SH-SY5Y (cell line): Measurements from ENCODE around the gene DPM1.

Experiments used
- GATA2 ChIP-seq: IDR thresholded peaks from 2 replicates; pipeline ENCODE4 v1.6.1; 2011; ENCODE audit warnings: mild to moderate bottlenecking, low read depth, low read length
- GATA3 ChIP-seq: IDR thresholded peaks from 2 replicates; pipeline ENCODE4 v1.6.1; 2011; ENCODE audit warnings: low read depth, mild to moderate bottlenecking, low read length, moderate library complexity

DPM1 gene

DNA sequence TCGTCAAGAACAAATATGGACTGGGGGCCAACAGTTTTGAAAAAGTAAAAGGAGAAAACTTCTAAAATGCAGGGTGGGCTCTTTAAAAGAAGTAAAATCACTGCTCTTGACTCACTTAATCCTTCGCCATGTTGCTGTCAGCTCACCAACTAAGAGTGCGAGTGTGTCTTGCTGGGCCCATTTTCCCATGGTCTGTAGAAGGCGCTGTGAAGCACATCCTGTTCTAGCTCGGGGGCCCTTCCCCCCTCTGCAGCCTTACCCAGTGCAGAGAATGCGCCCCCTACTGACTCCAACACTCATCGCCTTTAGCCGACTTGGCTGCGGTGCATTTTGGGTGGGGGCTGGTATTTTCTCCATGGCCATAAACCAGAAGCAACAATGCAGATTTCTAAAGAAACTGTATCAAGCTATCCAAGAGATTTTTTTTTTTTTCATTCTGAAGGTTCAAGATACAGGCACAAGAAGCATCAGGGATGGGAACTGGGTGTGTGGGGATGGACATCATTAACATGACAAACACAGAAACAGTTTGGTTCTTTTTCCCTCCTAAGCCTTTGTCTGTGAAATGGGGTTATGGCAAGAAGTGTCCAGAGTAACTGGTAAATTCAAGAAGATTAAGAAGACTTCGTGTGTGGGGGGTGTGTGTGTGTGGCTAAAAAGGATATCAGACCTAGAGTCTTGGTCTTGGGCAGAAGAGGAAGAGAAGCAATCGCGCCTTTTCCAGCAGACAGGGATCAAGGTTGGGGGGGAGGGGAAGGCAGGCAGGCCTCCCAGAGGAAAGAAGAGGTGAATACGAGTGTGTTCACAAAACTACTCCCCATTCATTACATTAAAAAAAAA is 28.8 kb downstream of the DPM1 start:
- TF ChIP-seq GATA2 (no peak), GATA3 (no peak)

DNA sequence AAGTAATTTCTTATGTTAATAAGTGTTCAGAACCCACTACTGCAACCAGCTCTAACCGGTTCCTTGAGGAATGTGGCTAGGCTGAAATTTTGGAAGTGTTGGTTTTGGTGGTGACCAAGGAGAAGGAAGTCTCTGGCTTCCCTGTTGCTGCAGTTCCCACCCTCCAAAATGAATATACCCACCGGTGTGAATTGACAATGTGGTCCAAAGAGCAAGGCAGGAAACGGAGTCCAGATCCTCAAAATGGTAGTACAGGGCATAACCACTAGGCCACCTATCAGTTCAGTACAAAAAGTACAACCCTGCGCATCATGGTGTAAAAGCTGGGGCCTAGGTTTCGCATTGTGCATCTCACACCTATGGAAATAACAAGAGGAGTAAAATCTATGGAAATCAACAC is 29.9 kb downstream of the DPM1 start:
- TF ChIP-seq GATA2, result no peak
- TF ChIP-seq GATA3, result no peak

DNA sequence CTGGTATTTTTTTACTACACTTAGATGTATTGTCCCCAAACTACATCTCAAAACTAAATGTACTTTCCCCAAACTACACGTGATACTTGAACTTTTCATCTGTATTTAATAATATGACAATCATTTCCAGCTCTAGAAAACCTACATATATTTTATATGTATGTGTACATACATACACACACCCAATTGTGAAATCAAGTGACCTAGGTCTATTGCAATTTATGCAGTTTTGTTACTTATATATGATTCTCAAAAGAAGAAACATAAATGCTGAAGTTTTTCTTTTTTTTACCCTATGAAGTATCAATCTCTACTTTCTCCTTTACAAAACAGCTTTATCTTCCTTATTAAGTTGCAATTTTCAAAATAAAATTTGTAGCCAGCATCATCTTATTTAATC is 31.8 kb downstream of the DPM1 start:
- TF ChIP-seq GATA2, result no peak

DNA sequence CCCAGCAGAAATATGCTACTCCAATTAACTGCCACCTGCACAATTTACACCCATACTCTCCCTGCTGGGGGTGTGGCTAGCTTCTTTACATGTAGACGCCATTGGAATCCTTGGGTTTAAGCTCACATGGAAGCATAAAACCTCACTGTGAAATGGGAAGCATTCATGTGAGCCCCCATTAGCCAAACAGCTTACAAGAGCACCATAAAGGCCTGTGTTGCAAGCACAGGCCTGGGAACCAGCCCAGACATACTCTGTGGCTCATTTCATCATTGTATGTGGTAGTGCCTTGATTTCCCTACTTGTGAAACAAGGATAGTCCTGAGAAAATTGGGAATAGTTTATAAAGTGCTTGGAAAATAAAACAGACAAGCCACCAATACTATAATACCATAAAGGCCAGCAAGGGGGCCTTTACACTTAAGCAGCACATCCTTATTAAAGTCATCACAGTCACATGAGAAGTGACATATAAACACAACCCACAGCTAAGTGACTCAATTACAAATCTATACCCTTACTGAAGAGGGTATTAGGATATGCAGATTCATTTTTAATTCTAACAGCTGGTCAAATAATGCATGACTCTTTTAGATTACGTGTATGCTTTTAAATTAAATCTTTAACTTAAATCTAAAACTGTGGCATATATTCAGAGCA is 33.9 kb downstream of the DPM1 start:
- TF ChIP-seq GATA2 (no peak), GATA3 (no peak)

DNA sequence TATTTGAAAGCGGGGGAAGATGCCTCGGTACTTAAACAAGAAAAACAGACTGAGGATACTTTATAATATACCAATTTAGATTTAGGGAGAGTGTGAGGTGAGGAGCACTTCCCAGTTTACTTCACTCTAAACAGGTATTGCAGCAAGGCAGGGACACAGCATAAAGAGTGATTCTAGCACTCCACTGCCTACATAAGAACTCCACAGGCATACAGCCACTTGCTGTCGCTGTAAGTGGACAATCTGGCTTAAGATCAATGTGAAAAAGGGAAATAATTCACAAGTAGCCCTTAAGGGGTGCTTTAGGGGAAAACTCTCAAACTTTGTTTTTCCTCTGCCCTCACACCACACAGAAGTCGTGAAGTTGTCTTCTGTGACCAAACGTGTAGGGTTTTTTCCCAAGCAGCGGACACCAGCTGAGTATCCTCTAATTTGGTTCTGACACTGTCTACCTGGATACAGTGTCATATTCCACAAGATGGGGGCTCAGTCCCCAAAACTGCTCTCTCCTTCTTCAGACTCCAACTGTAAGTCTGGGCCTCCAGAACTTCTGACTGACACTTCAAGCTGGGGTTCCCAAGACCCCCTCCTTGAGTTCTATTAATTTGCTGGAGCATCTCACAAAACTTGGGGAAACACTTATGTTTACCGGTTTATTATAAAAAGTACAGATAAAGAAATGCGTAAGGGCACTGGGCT is 36.4 kb downstream of the DPM1 start:
- TF ChIP-seq GATA2 (no peak), GATA3 (no peak)

DNA sequence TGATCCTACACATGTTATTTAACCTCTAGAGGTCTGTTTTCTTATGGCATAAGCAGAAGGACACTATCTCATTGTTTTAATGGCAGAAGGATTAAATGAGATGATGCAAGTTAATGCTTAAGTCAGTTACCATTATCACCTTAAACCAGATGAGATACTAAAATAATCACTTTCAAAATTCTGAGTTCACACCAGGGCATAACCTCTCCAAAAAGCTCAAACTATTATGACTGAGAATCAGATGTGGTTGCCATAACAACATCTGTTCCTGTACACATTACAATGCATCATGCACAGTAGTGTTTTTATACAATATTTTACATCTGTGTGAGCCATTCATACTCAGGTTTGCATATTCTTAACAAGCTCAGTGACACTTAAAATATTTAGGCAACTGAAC is 37.3 kb downstream of the DPM1 start:
- TF ChIP-seq GATA3 (no peak), GATA2 (no peak)

DNA sequence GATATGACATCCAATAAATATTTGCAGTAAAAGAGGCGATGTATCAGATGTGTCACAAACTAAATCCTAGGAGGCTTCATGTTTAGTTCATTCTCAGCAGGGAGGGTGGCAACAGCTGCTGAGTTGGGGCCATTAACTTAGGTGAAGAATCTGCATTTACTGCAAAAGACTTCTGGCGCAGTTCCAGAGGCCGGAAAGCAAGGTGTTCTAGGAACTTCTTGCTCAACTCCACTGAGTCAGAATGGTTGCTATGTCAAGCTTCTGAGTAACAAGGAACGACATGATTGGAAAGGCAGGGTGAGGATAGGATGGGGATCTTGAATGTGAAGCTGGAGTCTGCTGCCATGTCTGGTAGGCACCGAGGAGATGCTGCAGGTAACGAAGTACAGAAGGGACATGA is 38.8 kb downstream of the DPM1 start:
- no peak for TF ChIP-seq GATA3
- no peak for TF ChIP-seq GATA2

- TF ChIP-seq GATA3 (no peak), GATA2 (no peak)
Measured at GRCh38 chr20:50918403-50918802, 39.9 kb downstream of the DPM1 start.

GRCh38 chr20:50916934-50917333 is 41.4 kb downstream of the DPM1 start:
- TF ChIP-seq GATA3 (no peak), GATA2 (no peak)

- no peak for TF ChIP-seq GATA3
- TF ChIP-seq GATA2, result no peak
Measured at GRCh38 chr20:50916257-50916656, 42.1 kb downstream of the DPM1 start.

DNA sequence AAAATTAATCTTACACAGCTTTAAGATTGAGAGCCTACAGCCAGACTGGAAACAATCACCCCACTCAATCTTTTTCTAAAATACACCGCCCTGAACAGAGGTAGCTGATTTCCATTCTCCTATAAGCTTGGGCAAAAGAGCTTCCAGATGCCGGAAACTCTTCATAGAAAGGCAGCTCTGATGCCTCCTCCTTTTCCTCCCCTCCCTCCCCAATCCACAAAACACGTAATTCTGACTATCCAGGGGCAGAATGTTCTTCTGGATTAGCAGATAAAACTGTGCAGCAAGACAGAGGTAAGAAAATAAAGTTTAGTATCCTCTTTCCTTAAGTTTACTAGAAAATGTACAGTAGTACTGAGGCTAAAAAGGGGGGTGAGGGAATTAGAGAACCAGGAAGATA is 42.9 kb downstream of the DPM1 start:
- TF ChIP-seq GATA3, result no peak
- TF ChIP-seq GATA2, result no peak

DNA sequence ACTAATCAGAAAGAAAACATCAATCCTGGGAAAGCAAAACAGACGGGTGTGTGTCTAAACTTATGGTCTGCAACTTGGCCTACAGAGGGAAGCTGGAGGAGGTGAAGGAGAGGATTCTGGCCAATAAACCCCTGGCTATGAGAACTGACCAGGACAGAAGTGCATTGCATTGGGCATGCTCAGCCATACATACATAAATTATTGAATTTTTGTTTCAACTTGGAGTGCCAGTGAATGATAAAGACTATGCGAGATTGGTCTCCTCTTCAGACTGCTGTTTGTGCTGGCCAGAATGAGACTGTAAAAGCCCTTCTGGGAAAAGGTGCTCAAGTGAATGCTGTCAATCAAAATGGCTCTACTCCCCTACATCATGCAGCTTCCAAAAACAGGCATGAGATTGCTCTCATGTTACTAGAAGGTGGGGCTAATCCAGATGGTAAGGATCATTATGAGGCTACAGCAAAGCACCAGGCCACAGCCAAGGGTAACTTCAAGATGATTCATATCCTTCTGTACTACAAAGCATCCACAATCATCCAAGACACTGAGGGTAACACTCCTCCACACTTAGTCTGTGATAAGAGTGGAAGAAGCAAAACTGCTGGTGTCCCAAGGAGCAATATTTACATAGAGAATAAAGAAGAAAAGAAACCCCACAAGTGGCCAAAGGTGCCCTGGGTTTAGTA is 44.5 kb downstream of the DPM1 start:
- no peak for TF ChIP-seq GATA2
- TF ChIP-seq GATA3, result no peak

DNA sequence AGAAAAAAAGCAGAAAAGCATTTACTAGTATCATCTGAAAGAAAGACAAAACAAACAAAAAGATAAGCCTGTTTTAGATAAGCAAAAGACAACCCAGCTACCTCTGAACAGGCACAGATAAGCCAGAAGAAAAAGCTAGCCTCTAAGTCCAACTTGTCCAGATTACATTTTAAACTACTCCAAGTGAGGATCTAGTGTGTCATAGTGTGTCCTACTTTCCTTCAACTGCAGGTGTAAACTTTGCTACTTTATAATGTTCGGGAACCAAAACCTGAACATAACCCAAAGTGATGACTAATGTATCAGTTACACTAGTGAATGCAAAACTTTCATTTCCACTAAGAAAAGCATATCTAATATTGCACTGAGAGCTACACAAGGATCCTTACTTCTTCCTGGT is 46.6 kb downstream of the DPM1 start:
- TF ChIP-seq GATA2 (no peak), GATA3 (no peak)

- TF ChIP-seq GATA2, result no peak
- TF ChIP-seq GATA3, result peak; percentile 45; the same call in 1 of the 2 replicates
Measured at GRCh38 chr20:50911030-50911429, 47.3 kb downstream of the DPM1 start.
